ENCODE results near the gene TMSB10. TPM values are rescaled to one million over a fixed set of nuclear protein-coding genes. Genes with fewer than 3 reads are reported as not detected.
A peak's percentile ranks its signal among the peaks of the same experiment; 100 is the strongest.

TMSB10 gene
- polyA plus RNA-seq, 3 donors = 5,130 to 7,914 (median 6,847) TPM

GRCh38 chr2:84858123-84858522, 47.3 kb upstream of the TMSB10 start:
- Mint-ChIP-seq H3K36me3 (peaks cover 3% of the 10 kb centered on the region in 2 donors), H3K4me1 (peaks cover 35% of the 10 kb centered on the region), H3K4me3 (no peak overlapping the region), H3K27me3 (ENCODE audit: low read depth in 3 of 3) (peaks cover 2 to 6% (median 4%) of the 10 kb centered on the region in 3 donors), H3K27ac (peak overlapping the region in 2 of 7 donors; percentile 60 to 79), H3K9me3 (peaks cover 6 to 15% (median 8%) of the 10 kb centered on the region in 7 donors)
- TF ChIP-seq CTCF (IDR thresholded peaks at IDR 0.05) = no peak
- H3K27me3 ChIP-seq (ENCODE audit: control insufficient read depth in 2 of 2, insufficient read depth in 2 of 2, low read length in 2 of 2) = no peaks in the 10 kb centered on the region
- DNase-seq = no peak
- no peaks in the 10 kb centered on the region for H3K36me3 ChIP-seq (replicated peaks in 1 of 2; ENCODE audit: control insufficient read depth in 1 of 2, insufficient read depth in 2 of 2, low read length in 2 of 2)
- no peak overlapping the region for H2AFZ ChIP-seq (ENCODE audit: insufficient read depth, low read depth, low read length, poor library complexity, severe bottlenecking)
- H3K79me2 ChIP-seq (ENCODE audit: insufficient read depth, low read length) = no peaks in the 10 kb centered on the region
- H4K20me1 ChIP-seq (ENCODE audit: insufficient read depth, low read length) = no peaks in the 10 kb centered on the region
- H3K4me2 ChIP-seq (replicated peaks; ENCODE audit: extremely low read depth, low read length, poor library complexity, severe bottlenecking) = no peak overlapping the region
- H3K27ac ChIP-seq (ENCODE audit: low read depth in 1 of 2, low read length in 2 of 2) = no peak overlapping the region
- H3K9ac ChIP-seq (ENCODE audit: insufficient read depth, low read length, poor library complexity, severe bottlenecking) = no peak overlapping the region
- H3K4me3 ChIP-seq (replicated peaks in 1 of 3; ENCODE audit: low read depth in 2 of 3, low read length in 3 of 3) = no peak overlapping the region
- WGBS (ENCODE audit: insufficient coverage) = 71% methylated on average over 2 of the region's 3 CpGs
- intact Hi-C loops (cut with micrococcal nuclease) = no loop called here
- peaks cover 21 to 25% of the 10 kb centered on the region in 2 donors for H3K4me1 ChIP-seq (ENCODE audit: control insufficient read depth in 1 of 2, insufficient read depth in 2 of 2, low read length in 2 of 2)
- H3K9me3 ChIP-seq (replicated peaks in 1 of 2; ENCODE audit: control insufficient read depth in 1 of 2, insufficient read depth in 1 of 2, low read length in 2 of 2) = peaks cover 6 to 7% of the 10 kb centered on the region in 2 donors

- Histone ChIP-seq H3K27ac (ENCODE audit: low read depth in 1 of 2, low read length in 2 of 2) (peak overlapping the region in 1 of 2 donors; percentile 17), H4K20me1 (ENCODE audit: insufficient read depth, low read length) (no peaks in the 10 kb centered on the region), H3K36me3 (replicated peaks in 1 of 2; ENCODE audit: control insufficient read depth in 1 of 2, insufficient read depth in 2 of 2, low read length in 2 of 2) (no peaks in the 10 kb centered on the region), H3K4me3 (replicated peaks in 1 of 3; ENCODE audit: low read depth in 2 of 3, low read length in 3 of 3) (peak overlapping the region in 1 of 3 experiments; percentile 15), H3K79me2 (ENCODE audit: insufficient read depth, low read length) (no peaks in the 10 kb centered on the region), H3K27me3 (ENCODE audit: control insufficient read depth in 2 of 2, insufficient read depth in 2 of 2, low read length in 2 of 2) (no peaks in the 10 kb centered on the region), H3K4me1 (ENCODE audit: control insufficient read depth in 1 of 2, insufficient read depth in 2 of 2, low read length in 2 of 2) (peaks cover 21 to 25% of the 10 kb centered on the region in 2 donors), H3K9ac (ENCODE audit: insufficient read depth, low read length, poor library complexity, severe bottlenecking) (no peak overlapping the region), H3K9me3 (replicated peaks in 1 of 2; ENCODE audit: control insufficient read depth in 1 of 2, insufficient read depth in 1 of 2, low read length in 2 of 2) (no peaks in the 10 kb centered on the region), H3K4me2 (replicated peaks; ENCODE audit: extremely low read depth, low read length, poor library complexity, severe bottlenecking) (peak overlapping the region; percentile 13), H2AFZ (ENCODE audit: insufficient read depth, low read depth, low read length, poor library complexity, severe bottlenecking) (peak overlapping the region; percentile 34)
- Mint-ChIP-seq H3K27me3 (ENCODE audit: low read depth in 3 of 3) (peaks cover 2 to 6% (median 4%) of the 10 kb centered on the region in 3 donors), H3K36me3 (no peaks in the 10 kb centered on the region), H3K4me1 (peaks cover 35% of the 10 kb centered on the region), H3K9me3 (peaks cover 0 to 8% (median 4%) of the 10 kb centered on the region in 7 donors), H3K27ac (peak overlapping the region in 3 of 7 donors; percentile 53 to 83 (median 74)), H3K4me3 (peak overlapping the region; percentile 31 to 76)
- intact Hi-C loops (cut with micrococcal nuclease) = no loop called here
- DNase-seq = no peak
- TF ChIP-seq CTCF (IDR thresholded peaks at IDR 0.05) = no peak
- WGBS (ENCODE audit: insufficient coverage) = no CpG with 5 or more reads among the region's 3 CpGs
Observed at GRCh38 chr2:84858937-84859336, 46.5 kb upstream of the TMSB10 start.

All from CD14-positive monocyte (primary cell).